C4-2B (cell line): ENCODE measurements around the gene FBXO42.

Experiments used
- CTCF ChIP-seq: fragments of 450-650 bp; conservative IDR thresholded peaks from 2 replicates; pipeline ENCODE4 v1.5.1; 2017; ENCODE audit warnings: mild to moderate bottlenecking
- ZFX ChIP-seq: fragments of 450-650 bp; IDR thresholded peaks from 2 replicates; pipeline ENCODE4 v1.6.1; 2017

- TF ChIP-seq CTCF (peak; percentile 42), ZFX (peak; percentile 76)
These were observed at the start of gene FBXO42 for GRCh38 chr1:16351994-16352841.
